T-helper 22 cell (primary cell): ENCODE results near the gene PIP5KL1.

ENCODE experiments used
- DNase-seq: peaks from one replicate; pipeline ENCODE4 v3.0.0-alpha.2; 2020; ENCODE audit warnings: low read depth

Gene PIP5KL1

GRCh38 chr9:127968042-127968441, 37.5 kb upstream of the PIP5KL1 start:
- DNase-seq: peak; percentile 47

GRCh38 chr9:127967151-127967809, 36.7 kb upstream of the PIP5KL1 start:
- no peak for DNase-seq

- DNase-seq: no peak
These were observed 36.0 kb upstream of the PIP5KL1 start for GRCh38 chr9:127966416-127967150.

GRCh38 chr9:127965953-127966352, 35.4 kb upstream of the PIP5KL1 start:
- no peak for DNase-seq

- DNase-seq: no peak
These were observed 32.9 kb upstream of the PIP5KL1 start for GRCh38 chr9:127963359-127964064.

- DNase-seq: no peak
These were observed 32.4 kb upstream of the PIP5KL1 start for GRCh38 chr9:127963041-127963358.

GRCh38 chr9:127962278-127962677, 31.7 kb upstream of the PIP5KL1 start:
- no peak for DNase-seq

GRCh38 chr9:127961613-127962155, 31.1 kb upstream of the PIP5KL1 start:
- no peak for DNase-seq

- no peak for DNase-seq
These were observed 30.5 kb upstream of the PIP5KL1 start for GRCh38 chr9:127961155-127961490.

- DNase-seq: no peak
These were observed 30.0 kb upstream of the PIP5KL1 start for GRCh38 chr9:127960410-127961154.

- DNase-seq: no peak
These were observed 29.3 kb upstream of the PIP5KL1 start for GRCh38 chr9:127959841-127960409.

- DNase-seq: no peak
These were observed 28.8 kb upstream of the PIP5KL1 start for GRCh38 chr9:127959398-127959797.

GRCh38 chr9:127958728-127959127, 28.2 kb upstream of the PIP5KL1 start:
- DNase-seq: no peak

- peak; percentile 77 for DNase-seq
These were observed 24.9 kb upstream of the PIP5KL1 start for GRCh38 chr9:127955294-127956015.

GRCh38 chr9:127954831-127955293, 24.3 kb upstream of the PIP5KL1 start:
- DNase-seq: no peak

- no peak for DNase-seq
These were observed 23.4 kb upstream of the PIP5KL1 start for GRCh38 chr9:127953768-127954505.

- DNase-seq: no peak
These were observed 22.6 kb upstream of the PIP5KL1 start for GRCh38 chr9:127953154-127953553.

GRCh38 chr9:127950513-127951289, 20.1 kb upstream of the PIP5KL1 start:
- no peak for DNase-seq

GRCh38 chr9:127949827-127950512, 19.4 kb upstream of the PIP5KL1 start:
- DNase-seq: no peak
